ENCODE measurements around the gene TRIM68. TPM values are rescaled to one million over a fixed set of nuclear protein-coding genes. Genes with fewer than 3 reads are reported as not detected.

TRIM68 gene
- total and polyA plus RNA-seq, 4 donors, result 2.6 to 11.2 (median 5.4) TPM

DNA sequence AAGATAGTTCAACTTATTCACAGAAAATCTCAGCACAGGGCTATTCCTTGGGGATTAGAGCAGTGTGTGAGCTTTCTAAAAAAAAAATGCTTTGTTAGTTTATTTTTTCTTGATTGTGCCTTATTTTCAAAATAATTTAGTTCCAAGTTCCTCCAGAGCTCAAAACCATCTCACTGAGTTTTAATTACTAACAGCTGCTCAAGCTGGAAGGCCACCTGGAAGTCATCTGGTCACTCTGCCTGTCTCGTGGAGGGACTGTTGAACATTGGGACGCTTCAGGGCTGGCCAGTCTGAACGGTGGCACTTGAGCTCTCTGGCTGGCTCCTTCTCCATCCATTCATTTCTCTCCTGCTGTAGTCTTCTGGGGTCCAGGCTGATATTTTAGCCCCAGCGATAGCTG lies 39.7 kb upstream of the TRIM68 start:
- no peak for DNase-seq (ENCODE audit: low spot score)
- peaks cover 0 to 2% (median 0%) of the 10 kb centered on the region in 4 donors for H3K9me3 ChIP-seq (ENCODE audit: control insufficient read depth in 4 of 4, low read length in 3 of 4)
- 83% methylated on average over 4 of the region's 4 CpGs for WGBS

More for the DNA sequence above, 39.7 kb upstream of the TRIM68 start:
- no peaks in the 10 kb centered on the region for H3K36me3 ChIP-seq (ENCODE audit: control insufficient read depth in 4 of 4, insufficient read depth in 3 of 4, low read depth in 1 of 4, low read length in 3 of 4)
- H3K27me3 ChIP-seq (ENCODE audit: control insufficient read depth in 4 of 4, insufficient read depth in 4 of 4, low read length in 3 of 4), result no peaks in the 10 kb centered on the region
- H3K4me1 ChIP-seq (ENCODE audit: control insufficient read depth in 4 of 4, insufficient read depth in 4 of 4, low read length in 3 of 4), result no peaks in the 10 kb centered on the region
- no peak overlapping the region for H3K27ac ChIP-seq (ENCODE audit: low read depth in 1 of 2, low read length in 2 of 2)
- no peak overlapping the region for H3K9ac ChIP-seq (ENCODE audit: low read depth in 1 of 2, low read length in 2 of 2)
- no peak overlapping the region for H3K4me3 ChIP-seq (ENCODE audit: low read depth in 1 of 3, low read length in 3 of 3)
- TF ChIP-seq RXRA (IDR thresholded peaks at IDR 0.05), result no peak
- TF ChIP-seq JUND (IDR thresholded peaks at IDR 0.05), result no peak
- no peak for TF ChIP-seq FOXA1 (IDR thresholded peaks at IDR 0.05)
- TF ChIP-seq, protein P1, sequence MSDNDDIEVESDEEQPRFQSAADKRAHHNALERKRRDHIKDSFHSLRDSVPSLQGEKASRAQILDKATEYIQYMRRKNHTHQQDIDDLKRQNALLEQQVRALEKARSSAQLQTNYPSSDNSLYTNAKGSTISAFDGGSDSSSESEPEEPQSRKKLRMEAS (IDR thresholded peaks at IDR 0.05), result no peak
- no peak for TF ChIP-seq FOXA2 (IDR thresholded peaks at IDR 0.05)
- TF ChIP-seq ATF3 (IDR thresholded peaks at IDR 0.05), result no peak
- TF ChIP-seq EGR1 (IDR thresholded peaks at IDR 0.05; ENCODE audit: low read depth in 2 of 2), result no peak
- no peak for TF ChIP-seq RAD21 (IDR thresholded peaks at IDR 0.05)
- no peak for TF ChIP-seq HNF4G (IDR thresholded peaks at IDR 0.05)
- TF ChIP-seq YY1 (IDR thresholded peaks at IDR 0.05), result no peak
- TF ChIP-seq NR2F2 (IDR thresholded peaks at IDR 0.05), result no peak
- no peak for TF ChIP-seq CTCF (IDR thresholded peaks at IDR 0.05; ENCODE audit: low read depth, low read length, missing input control)
- TF ChIP-seq SP1 (IDR thresholded peaks at IDR 0.05), result no peak
- no peak for TF ChIP-seq REST (IDR thresholded peaks at IDR 0.05)
- no peak for TF ChIP-seq GABPA (IDR thresholded peaks at IDR 0.05 in 1 of 2, conservative IDR thresholded peaks at IDR 0.05 in 1 of 2)
- TF ChIP-seq, protein P2, sequence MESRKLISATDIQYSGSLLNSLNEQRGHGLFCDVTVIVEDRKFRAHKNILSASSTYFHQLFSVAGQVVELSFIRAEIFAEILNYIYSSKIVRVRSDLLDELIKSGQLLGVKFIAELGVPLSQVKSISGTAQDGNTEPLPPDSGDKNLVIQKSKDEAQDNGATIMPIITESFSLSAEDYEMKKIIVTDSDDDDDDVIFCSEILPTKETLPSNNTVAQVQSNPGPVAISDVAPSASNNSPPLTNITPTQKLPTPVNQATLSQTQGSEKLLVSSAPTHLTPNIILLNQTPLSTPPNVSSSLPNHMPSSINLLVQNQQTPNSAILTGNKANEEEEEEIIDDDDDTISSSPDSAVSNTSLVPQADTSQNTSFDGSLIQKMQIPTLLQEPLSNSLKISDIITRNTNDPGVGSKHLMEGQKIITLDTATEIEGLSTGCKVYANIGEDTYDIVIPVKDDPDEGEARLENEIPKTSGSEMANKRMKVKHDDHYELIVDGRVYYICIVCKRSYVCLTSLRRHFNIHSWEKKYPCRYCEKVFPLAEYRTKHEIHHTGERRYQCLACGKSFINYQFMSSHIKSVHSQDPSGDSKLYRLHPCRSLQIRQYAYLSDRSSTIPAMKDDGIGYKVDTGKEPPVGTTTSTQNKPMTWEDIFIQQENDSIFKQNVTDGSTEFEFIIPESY (IDR thresholded peaks at IDR 0.05), result no peak

All from liver (tissue), 9 donors.